ENCODE data around the gene SPATA9. TPM values are rescaled to one million over a fixed set of nuclear protein-coding genes. Genes with fewer than 3 reads are reported as not detected.
"Not testable (repeated sequence)": the region's sequence is repeated elsewhere in the genome, so short reads cannot be mapped to it uniquely, and the experiment has no call there.

The SPATA9 gene
- total RNA-seq, 1 donor from 2014 or later: not detected

DNA sequence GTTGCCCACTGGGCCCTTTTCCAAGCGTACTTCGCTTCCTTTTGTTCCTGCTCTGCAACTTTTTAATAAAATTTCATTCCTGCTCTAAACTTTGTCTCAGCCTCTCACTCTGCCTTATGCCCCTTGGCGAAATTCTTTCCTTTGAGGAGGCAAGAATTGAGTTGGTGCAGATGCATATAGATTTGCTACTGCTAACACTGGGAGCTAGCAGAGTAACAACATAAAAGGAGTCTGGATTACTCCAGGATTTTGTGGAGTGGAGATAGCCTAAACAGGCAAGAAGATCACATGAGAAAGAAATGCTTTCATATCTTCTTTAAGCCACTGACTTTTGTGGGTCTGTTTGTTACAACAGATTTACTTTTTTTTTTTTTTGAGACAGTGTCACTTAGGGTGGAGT, 49.1 kb downstream of the SPATA9 start:
- H3K36me3 Mint-ChIP-seq (ENCODE audit: low read depth): peaks cover 5% of the 10 kb centered on the region
- H3K4me1 Mint-ChIP-seq: peaks cover 18% of the 10 kb centered on the region
- peaks cover 18% of the 10 kb centered on the region for H3K9me3 Mint-ChIP-seq
- intact Hi-C loops (cut with micrococcal nuclease): loop anchor here (5.0 kb wide), 1 partner anchor 329 kb away; the partner anchor contains the start of gene ELL2
- H3K27me3 Mint-ChIP-seq: peaks cover 16% of the 10 kb centered on the region
- DNase-seq: no peak
- H3K27ac Mint-ChIP-seq: peak overlapping the region; percentile 22
- no peak overlapping the region for H3K4me3 Mint-ChIP-seq

- not testable (repeated sequence) for H3K4me3 Mint-ChIP-seq; H3K36me3 Mint-ChIP-seq (ENCODE audit: low read depth); DNase-seq; H3K27me3 Mint-ChIP-seq; H3K27ac Mint-ChIP-seq
- peaks cover 18% of the 10 kb centered on the region for H3K9me3 Mint-ChIP-seq
- peaks cover 14% of the 10 kb centered on the region for H3K4me1 Mint-ChIP-seq
- intact Hi-C loops (cut with micrococcal nuclease): loop anchor here (1.0 to 5.0 kb wide), 3 partner anchors 11 to 329 kb away; partner anchors contain the start of gene ELL2
Observed at GRCh38 chr5:95632942-95633341, 49.8 kb downstream of the SPATA9 start.

DNA sequence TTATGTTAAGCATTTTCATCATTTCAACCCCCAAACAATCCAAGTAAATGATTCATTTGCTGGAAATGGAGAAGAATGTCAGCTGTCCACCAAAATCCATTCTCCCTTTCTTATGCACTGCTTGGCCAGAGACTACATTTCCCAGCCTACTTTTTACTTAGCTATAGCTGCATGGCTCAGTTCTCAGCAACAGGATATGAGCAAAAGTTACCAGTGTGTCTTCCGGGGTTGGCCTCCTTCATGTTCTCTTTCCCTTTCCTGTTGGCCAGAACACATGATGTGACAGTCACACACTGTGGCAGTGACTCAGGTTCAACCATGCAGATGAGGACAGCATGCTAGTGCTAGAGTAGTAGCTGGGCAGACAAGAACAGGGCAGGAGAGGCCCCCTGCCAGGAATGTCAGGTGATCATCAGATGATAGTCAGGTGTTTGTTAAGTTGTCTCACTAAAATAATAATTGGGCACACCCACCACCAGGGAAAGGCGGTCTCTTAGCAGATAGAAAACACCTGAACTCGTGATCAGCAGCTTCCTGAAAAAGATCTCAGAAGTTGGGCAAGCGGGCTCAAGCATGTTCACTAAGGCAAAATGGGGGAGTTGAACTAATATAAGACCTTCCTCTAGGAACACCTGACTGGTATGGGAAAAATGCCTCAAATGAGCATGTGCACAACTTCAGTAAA, 50.7 kb downstream of the SPATA9 start:
- peak overlapping the region; percentile 28 for H3K4me3 Mint-ChIP-seq
- peaks cover 18% of the 10 kb centered on the region for H3K9me3 Mint-ChIP-seq
- DNase-seq: peak; percentile 88
- intact Hi-C loops (cut with micrococcal nuclease): loop anchor here (1.0 to 5.0 kb wide), 3 partner anchors 11 to 330 kb away; partner anchors contain the start of gene ELL2
- H3K4me1 Mint-ChIP-seq: peaks cover 14% of the 10 kb centered on the region
- H3K27me3 Mint-ChIP-seq: peaks cover 9% of the 10 kb centered on the region
- H3K36me3 Mint-ChIP-seq (ENCODE audit: low read depth): peaks cover 5% of the 10 kb centered on the region
- peak overlapping the region; percentile 92 for H3K27ac Mint-ChIP-seq

DNA sequence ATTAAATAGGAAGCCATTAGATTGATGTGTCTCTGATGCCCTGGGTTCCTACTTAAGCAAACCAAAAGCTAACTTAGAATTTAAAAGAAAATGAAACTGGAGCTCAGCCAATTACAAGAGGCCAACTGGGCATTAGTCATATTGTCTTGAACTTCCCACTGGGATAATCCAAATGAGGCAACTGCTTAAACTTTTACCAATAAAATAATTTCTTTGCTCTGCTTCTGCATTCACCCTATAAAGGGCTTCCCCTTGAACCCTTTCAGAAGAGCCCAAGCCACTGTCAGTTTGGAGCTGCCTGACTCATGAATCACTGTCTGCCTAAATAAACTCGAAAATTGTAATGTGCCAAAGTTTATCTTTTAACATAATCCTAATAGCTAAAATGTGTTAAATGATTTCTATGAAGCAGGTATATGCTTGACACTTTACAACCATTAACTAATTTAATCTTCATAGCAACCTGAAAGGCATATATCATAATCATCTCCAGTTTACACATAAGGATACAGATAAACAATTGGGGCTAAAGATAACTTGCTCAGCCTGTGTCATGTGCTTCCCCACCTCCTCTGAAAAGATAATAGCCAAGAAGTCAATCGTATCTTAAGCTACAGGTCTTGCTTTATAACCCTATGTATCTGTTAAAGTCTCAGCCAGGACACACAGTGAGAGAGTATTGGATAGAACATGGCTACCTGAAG, 51.4 kb downstream of the SPATA9 start:
- Mint-ChIP-seq H3K27me3 (peaks cover 8% of the 10 kb centered on the region), H3K36me3 (ENCODE audit: low read depth) (peaks cover 5% of the 10 kb centered on the region), H3K4me1 (peaks cover 14% of the 10 kb centered on the region), H3K27ac (peak overlapping the region; percentile 92), H3K9me3 (peaks cover 18% of the 10 kb centered on the region), H3K4me3 (no peak overlapping the region)
- intact Hi-C loops (cut with micrococcal nuclease): loop anchor here (5.0 kb wide), 1 partner anchor 331 kb away; the partner anchor contains the start of gene ELL2
- no peak for DNase-seq

DNA sequence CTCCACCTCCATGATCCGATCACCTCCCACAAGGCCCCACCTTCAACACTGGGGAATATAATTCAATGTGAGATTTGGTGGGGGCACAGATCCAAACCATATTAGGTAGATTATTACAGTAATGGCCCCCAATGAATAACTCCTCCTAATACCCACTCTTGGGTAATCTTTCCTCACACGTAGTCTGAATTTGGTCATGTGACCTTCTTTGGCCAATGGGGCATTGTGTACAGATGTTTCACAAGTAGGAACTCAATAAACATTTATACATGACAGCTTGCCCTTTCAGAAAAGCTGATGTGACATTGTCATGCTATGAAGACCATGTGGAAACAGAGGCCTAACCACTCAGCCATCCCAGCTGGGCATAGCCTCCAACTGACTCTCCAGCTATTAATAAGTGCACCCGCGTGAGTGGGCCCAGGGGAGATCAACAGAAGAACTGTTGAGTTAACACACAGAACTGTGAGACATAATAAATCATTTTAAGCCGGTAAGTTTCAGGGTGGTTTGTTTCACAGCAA, 52.3 kb downstream of the SPATA9 start:
- peaks cover 14% of the 10 kb centered on the region for H3K4me1 Mint-ChIP-seq
- peaks cover 5% of the 10 kb centered on the region for H3K36me3 Mint-ChIP-seq (ENCODE audit: low read depth)
- DNase-seq: no peak
- H3K4me3 Mint-ChIP-seq: no peak overlapping the region
- peaks cover 5% of the 10 kb centered on the region for H3K27me3 Mint-ChIP-seq
- intact Hi-C loops (cut with micrococcal nuclease): loop anchor here (5.0 kb wide), 1 partner anchor 332 kb away; the partner anchor contains the start of gene ELL2
- H3K9me3 Mint-ChIP-seq: peaks cover 18% of the 10 kb centered on the region
- H3K27ac Mint-ChIP-seq: no peak overlapping the region

DNA sequence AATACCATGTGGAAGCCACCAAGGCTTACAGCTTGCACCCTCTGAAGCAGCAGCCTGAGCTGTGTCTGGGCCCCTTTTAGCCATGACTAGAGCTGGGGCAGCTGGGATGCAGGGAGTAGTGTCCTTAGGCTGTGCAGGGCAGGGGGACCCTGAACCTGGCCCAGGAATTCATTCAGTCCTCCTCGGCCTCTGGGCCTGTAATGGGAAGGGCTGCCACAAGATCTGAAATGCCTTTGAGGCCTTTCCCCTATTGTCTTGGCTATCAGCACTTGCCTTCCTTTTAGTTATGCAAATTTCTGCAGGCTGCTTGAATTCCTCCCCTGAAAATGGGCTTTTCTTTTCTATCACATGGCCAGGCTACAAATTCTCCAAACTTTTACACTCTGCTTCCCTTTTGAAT, 53.9 kb downstream of the SPATA9 start:
- DNase-seq: no peak
- Mint-ChIP-seq H3K4me1 (peaks cover 14% of the 10 kb centered on the region), H3K27me3 (peaks cover 2% of the 10 kb centered on the region), H3K4me3 (no peak overlapping the region), H3K36me3 (ENCODE audit: low read depth) (peaks cover 5% of the 10 kb centered on the region), H3K9me3 (peaks cover 18% of the 10 kb centered on the region), H3K27ac (no peak overlapping the region)
- intact Hi-C loops (cut with micrococcal nuclease): no loop called here

DNA sequence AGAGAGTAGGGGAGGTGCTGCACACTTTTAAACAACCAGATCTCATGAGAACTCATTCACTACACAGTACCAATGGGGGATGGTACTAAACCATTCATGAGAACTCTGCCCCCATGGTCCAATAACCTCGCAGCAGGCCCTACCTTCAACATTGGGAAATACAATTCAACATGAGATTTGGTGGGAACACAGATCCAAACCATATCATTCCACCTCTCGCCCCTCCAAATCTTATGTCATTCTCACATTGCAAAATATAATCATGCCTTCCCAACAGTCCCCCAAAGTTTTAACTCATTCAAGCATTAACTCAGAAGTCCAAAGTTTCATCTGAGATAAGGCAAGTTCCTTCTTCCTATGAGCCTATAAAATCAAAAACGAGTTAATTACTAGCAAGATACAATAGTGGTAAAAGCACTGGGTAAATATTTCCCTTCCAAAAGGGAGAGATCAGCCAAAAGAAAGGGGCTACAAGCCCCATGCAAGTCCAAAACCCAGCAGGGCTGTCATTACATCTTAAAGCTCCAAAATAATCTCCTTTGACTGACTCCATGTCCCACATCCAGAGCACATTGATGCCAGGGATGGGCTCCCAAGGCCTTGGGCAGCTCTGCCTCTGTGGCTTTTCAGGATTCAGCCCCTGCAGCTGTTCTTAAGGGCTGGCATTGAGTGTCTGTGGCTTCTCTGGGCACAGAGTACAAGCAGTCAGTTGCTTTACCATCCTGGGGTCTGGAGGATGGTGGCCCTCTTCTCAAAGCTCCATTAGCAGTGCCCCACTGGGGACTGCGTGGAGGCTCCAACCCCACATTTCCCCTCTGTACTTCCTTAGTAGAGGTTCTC, 54.6 kb downstream of the SPATA9 start:
- peaks cover 13% of the 10 kb centered on the region for H3K4me1 Mint-ChIP-seq
- peaks cover 17% of the 10 kb centered on the region for H3K9me3 Mint-ChIP-seq
- no peak for DNase-seq
- no peak overlapping the region for H3K27ac Mint-ChIP-seq
- intact Hi-C loops (cut with micrococcal nuclease): no loop called here
- H3K4me3 Mint-ChIP-seq: no peak overlapping the region
- H3K36me3 Mint-ChIP-seq (ENCODE audit: low read depth): peaks cover 5% of the 10 kb centered on the region
- peaks cover 2% of the 10 kb centered on the region for H3K27me3 Mint-ChIP-seq

GRCh38 chr5:95626701-95627100, 56.1 kb downstream of the SPATA9 start:
- H3K27ac Mint-ChIP-seq: no peak overlapping the region
- intact Hi-C loops (cut with micrococcal nuclease): no loop called here
- DNase-seq: no peak
- no peak overlapping the region for H3K4me3 Mint-ChIP-seq
- peaks cover 3% of the 10 kb centered on the region for H3K27me3 Mint-ChIP-seq
- H3K36me3 Mint-ChIP-seq (ENCODE audit: low read depth): no peaks in the 10 kb centered on the region
- peaks cover 8% of the 10 kb centered on the region for H3K9me3 Mint-ChIP-seq
- peaks cover 17% of the 10 kb centered on the region for H3K4me1 Mint-ChIP-seq

- H3K27me3 Mint-ChIP-seq: peaks cover 12% of the 10 kb centered on the region
- intact Hi-C loops (cut with micrococcal nuclease): no loop called here
- peaks cover 24% of the 10 kb centered on the region for H3K4me1 Mint-ChIP-seq
- peaks cover under 1% of the 10 kb centered on the region for H3K36me3 Mint-ChIP-seq (ENCODE audit: low read depth)
- no peak overlapping the region for H3K4me3 Mint-ChIP-seq
- no peak for DNase-seq
- no peak overlapping the region for H3K27ac Mint-ChIP-seq
- H3K9me3 Mint-ChIP-seq: peaks cover 3% of the 10 kb centered on the region
Observed at GRCh38 chr5:95624368-95624767, 58.4 kb downstream of the SPATA9 start.

GRCh38 chr5:95623706-95624105, 59.1 kb downstream of the SPATA9 start:
- H3K27ac Mint-ChIP-seq: no peak overlapping the region
- H3K27me3 Mint-ChIP-seq: peaks cover 15% of the 10 kb centered on the region
- peaks cover 30% of the 10 kb centered on the region for H3K4me1 Mint-ChIP-seq
- DNase-seq: no peak
- intact Hi-C loops (cut with micrococcal nuclease): no loop called here
- no peak overlapping the region for H3K4me3 Mint-ChIP-seq
- H3K36me3 Mint-ChIP-seq (ENCODE audit: low read depth): peaks cover 2% of the 10 kb centered on the region
- peaks cover 3% of the 10 kb centered on the region for H3K9me3 Mint-ChIP-seq

GRCh38 chr5:95621839-95622629, 60.8 kb downstream of the SPATA9 start:
- intact Hi-C loops (cut with micrococcal nuclease): loop anchor here (1.0 kb wide), 3 partner anchors 10 to 67 kb away; partner anchors contain the start of gene ARSK
- peak overlapping the region; percentile 83 for H3K27ac Mint-ChIP-seq
- peaks cover 19% of the 10 kb centered on the region for H3K27me3 Mint-ChIP-seq
- peak overlapping the region; percentile 80 for H3K4me3 Mint-ChIP-seq
- peaks cover 6% of the 10 kb centered on the region for H3K36me3 Mint-ChIP-seq (ENCODE audit: low read depth)
- peaks cover 35% of the 10 kb centered on the region for H3K4me1 Mint-ChIP-seq
- H3K9me3 Mint-ChIP-seq: peaks cover 6% of the 10 kb centered on the region
- peak; percentile 79 for DNase-seq

- H3K9me3 Mint-ChIP-seq: peaks cover 6% of the 10 kb centered on the region
- peaks cover 35% of the 10 kb centered on the region for H3K4me1 Mint-ChIP-seq
- intact Hi-C loops (cut with micrococcal nuclease): loop anchor here (1.0 kb wide), 3 partner anchors 11 to 66 kb away; partner anchors contain the start of gene ARSK
Observed at GRCh38 chr5:95620870-95621838, 61.6 kb downstream of the SPATA9 start.

More at GRCh38 chr5:95620870-95621838, 61.6 kb downstream of the SPATA9 start:
- Mint-ChIP-seq H3K36me3 (ENCODE audit: low read depth) (peaks cover 6% of the 10 kb centered on the region), H3K27ac (peak overlapping the region; percentile 83), H3K4me3 (peak overlapping the region; percentile 80), H3K27me3 (peaks cover 16% of the 10 kb centered on the region)
- peak; percentile 85 for DNase-seq
